GM13976 (cell line): ENCODE data around the gene VAC14.

Experiments used
- DNase-seq: peaks from one replicate; pipeline ENCODE4 v3.0.0; 2012; ENCODE audit warnings: low spot score
- CTCF ChIP-seq: IDR thresholded peaks from 2 replicates; pipeline ENCODE4 v1.5.1; 2012; ENCODE audit warnings: borderline replicate concordance, mild to moderate bottlenecking; ENCODE audit not compliant: insufficient read depth; ENCODE audit errors: extremely low read depth, missing control alignments, control extremely low read depth
- in situ Hi-C: fragments of 300-500 bp; cut with MboI; formaldehyde crosslinking; loops from one replicate; pipeline ENCODE4 v1.12.0; 2022; ENCODE audit warnings: low sequenced_read_pairs, mixed read lengths, inconsistent platforms; ENCODE audit not compliant: unreplicated experiment

Gene VAC14

GRCh38 chr16:70757183-70757582, 43.8 kb downstream of the VAC14 start:
- no peak for TF ChIP-seq CTCF
- in situ Hi-C loops, result no loop called here
- DNase-seq, result no peak

- DNase-seq, result no peak
- TF ChIP-seq CTCF, result no peak
- in situ Hi-C loops, result no loop called here
These were observed 44.9 kb downstream of the VAC14 start for GRCh38 chr16:70756071-70756470.

GRCh38 chr16:70754851-70755600, 45.9 kb downstream of the VAC14 start:
- in situ Hi-C loops, result no loop called here
- no peak for DNase-seq
- no peak for TF ChIP-seq CTCF

- TF ChIP-seq CTCF, result no peak
- in situ Hi-C loops, result no loop called here
- DNase-seq, result no peak
These were observed 46.6 kb downstream of the VAC14 start for GRCh38 chr16:70754371-70754770.

GRCh38 chr16:70753694-70754325, 47.1 kb downstream of the VAC14 start:
- no peak for DNase-seq
- in situ Hi-C loops, result no loop called here
- TF ChIP-seq CTCF, result no peak

GRCh38 chr16:70753228-70753627, 47.7 kb downstream of the VAC14 start:
- in situ Hi-C loops, result no loop called here
- TF ChIP-seq CTCF, result no peak
- no peak for DNase-seq

GRCh38 chr16:70752426-70752825, 48.5 kb downstream of the VAC14 start:
- no peak for DNase-seq
- TF ChIP-seq CTCF, result no peak
- in situ Hi-C loops, result no loop called here
